GM12865 (cell line): ENCODE data around the gene COX11.

Source experiments
- DNase-seq: peaks from one replicate; pipeline ENCODE4 v3.0.0; 2010; ENCODE audit warnings: low read depth
- H3K4me3 ChIP-seq: 2 replicates; pipeline ENCODE4 v1.5.1; 2011; ENCODE audit warnings: mild to moderate bottlenecking, low read depth, low read length, control low read depth
- TF ChIP-seq, protein P1 (sequence below): IDR thresholded peaks from 2 replicates; pipeline ENCODE4 v1.5.1; 2011; ENCODE audit warnings: low read length, control low read depth, low read depth, inconsistent platforms; ENCODE audit not compliant: insufficient read depth; ENCODE audit errors: missing control alignments

The COX11 gene, protein sequence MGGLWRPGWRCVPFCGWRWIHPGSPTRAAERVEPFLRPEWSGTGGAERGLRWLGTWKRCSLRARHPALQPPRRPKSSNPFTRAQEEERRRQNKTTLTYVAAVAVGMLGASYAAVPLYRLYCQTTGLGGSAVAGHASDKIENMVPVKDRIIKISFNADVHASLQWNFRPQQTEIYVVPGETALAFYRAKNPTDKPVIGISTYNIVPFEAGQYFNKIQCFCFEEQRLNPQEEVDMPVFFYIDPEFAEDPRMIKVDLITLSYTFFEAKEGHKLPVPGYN

GRCh38 chr17:54968262-54968987 is at the start of gene COX11, which contains the start of gene STXBP4:
Gene COX11 (minus strand): TSS chr17:54968654. CDS start chr17:54968646, 8 bp downstream.
Gene STXBP4 (plus strand): TSS chr17:54968765. CDS start chr17:54986220, 17,455 bp downstream.
- H3K4me3 ChIP-seq, result peak within 1 kb of the TSS; percentile 90
- TF ChIP-seq, protein P1, sequence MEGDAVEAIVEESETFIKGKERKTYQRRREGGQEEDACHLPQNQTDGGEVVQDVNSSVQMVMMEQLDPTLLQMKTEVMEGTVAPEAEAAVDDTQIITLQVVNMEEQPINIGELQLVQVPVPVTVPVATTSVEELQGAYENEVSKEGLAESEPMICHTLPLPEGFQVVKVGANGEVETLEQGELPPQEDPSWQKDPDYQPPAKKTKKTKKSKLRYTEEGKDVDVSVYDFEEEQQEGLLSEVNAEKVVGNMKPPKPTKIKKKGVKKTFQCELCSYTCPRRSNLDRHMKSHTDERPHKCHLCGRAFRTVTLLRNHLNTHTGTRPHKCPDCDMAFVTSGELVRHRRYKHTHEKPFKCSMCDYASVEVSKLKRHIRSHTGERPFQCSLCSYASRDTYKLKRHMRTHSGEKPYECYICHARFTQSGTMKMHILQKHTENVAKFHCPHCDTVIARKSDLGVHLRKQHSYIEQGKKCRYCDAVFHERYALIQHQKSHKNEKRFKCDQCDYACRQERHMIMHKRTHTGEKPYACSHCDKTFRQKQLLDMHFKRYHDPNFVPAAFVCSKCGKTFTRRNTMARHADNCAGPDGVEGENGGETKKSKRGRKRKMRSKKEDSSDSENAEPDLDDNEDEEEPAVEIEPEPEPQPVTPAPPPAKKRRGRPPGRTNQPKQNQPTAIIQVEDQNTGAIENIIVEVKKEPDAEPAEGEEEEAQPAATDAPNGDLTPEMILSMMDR, result no peak

DNA sequence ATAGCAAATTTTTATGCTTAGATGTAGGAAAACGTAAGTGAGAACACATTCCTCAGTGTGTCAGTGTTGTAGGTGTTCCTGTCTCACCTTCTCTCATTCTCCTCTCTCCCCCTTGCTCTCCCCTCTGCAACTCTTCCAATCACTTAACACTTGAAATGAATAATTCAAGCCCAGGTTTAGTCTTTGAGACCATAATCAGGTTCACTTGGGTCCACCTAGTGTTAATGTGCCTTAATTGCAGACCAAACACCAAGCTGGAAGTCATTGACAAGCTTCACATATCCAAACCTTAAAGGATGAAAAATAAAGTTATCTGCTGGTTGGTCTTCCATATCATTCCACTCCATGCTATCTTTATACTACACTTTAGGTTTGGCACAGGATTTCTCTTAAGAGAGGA is 37.1 kb upstream of the COX11 start:
- TF ChIP-seq, protein P1, result peak; percentile 53
- DNase-seq, result peak; percentile 56
- H3K4me3 ChIP-seq, result no peak overlapping the region

More at GRCh38 chr17:54968262-54968987, at the start of gene COX11, which contains the start of gene STXBP4:
- peak; percentile 98 for DNase-seq

DNA sequence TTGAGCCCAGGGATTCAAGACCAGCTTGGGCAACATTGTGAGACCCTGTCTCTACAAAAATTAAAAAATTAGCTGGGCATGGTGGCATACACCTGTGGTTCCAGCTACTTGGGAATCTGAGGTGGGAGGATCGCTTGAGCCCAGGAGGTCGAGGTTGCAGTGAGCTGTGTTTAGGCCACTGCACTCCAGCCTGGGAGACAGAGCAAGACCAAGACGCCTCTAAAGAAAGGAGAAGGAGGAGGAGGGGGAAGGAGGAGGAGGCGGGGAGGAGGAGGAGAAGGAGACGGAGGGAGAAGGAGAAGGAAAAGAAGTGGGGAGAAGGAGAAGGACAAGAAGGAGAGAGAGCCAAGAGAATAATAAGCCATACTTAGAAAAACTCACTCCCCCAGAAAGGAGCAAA is 36.0 kb upstream of the COX11 start:
- no peak for DNase-seq
- TF ChIP-seq, protein P1, result no peak
- H3K4me3 ChIP-seq, result no peak overlapping the region

DNA sequence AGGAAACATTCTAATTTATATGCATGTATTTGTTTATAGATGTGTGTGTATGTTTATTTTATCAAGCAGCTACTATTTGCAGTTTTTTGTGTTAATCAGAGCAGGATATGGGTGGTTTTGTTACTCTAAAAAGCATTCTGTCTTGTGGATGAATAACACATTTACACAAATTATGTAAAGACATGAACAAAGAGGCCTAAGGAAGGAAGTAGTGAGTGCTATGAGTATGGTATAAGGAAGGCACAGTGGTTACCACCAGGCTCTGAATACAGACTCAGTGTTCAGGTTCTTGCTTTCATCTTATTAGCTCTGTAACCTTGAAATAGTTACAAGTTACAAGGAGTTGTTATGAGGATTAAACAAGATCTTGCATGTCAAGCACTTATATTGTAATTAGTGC is 34.0 kb upstream of the COX11 start:
- H3K4me3 ChIP-seq, result no peak overlapping the region
- TF ChIP-seq, protein P1, result no peak
- no peak for DNase-seq

- no peak for DNase-seq
- TF ChIP-seq, protein P1, result no peak
- no peak overlapping the region for H3K4me3 ChIP-seq
Observed at GRCh38 chr17:54996441-54996840, 28.0 kb upstream of the COX11 start.

GRCh38 chr17:54992797-54993639 is 24.6 kb upstream of the COX11 start:
- TF ChIP-seq, protein P1, result peak; percentile 46
- H3K4me3 ChIP-seq, result no peak overlapping the region
- peak; percentile 63 for DNase-seq
